Measurements from ENCODE around the gene XAF1.

DNA sequence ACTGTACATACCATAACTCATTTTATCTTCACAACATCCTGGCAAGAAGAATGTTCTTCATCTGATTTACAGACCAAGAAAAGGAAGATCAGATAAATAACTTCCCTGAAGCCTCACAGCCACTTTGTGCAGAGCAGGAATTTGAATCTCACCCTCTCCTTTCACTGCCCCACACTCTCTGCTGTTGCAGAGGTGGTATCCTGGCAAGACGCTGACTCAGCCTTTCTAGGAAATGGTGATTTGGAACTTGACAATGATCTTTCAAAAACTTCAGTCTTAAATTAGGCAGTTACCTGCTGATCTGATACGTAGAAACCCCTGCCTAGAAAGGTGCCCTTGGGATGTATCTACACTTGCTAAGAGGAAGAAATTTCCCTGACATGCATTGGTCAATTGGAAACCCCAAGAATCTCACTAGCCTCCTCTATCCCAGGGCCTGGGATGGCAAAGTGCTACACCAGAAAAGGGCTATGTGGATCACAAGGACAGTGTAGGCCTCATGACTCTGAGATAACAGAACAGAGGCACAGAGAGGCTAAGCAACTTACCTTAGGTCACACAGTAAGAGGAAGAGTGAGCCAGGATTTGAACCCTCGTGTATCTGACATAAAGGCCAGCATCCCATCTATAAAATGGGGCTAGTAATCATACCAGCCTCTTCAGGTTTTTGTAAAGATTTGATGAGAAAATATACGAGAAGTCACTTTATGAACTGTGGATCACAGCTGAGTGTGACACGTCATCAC, 38.1 kb downstream of the XAF1 start:
- TF ChIP-seq, protein P1, sequence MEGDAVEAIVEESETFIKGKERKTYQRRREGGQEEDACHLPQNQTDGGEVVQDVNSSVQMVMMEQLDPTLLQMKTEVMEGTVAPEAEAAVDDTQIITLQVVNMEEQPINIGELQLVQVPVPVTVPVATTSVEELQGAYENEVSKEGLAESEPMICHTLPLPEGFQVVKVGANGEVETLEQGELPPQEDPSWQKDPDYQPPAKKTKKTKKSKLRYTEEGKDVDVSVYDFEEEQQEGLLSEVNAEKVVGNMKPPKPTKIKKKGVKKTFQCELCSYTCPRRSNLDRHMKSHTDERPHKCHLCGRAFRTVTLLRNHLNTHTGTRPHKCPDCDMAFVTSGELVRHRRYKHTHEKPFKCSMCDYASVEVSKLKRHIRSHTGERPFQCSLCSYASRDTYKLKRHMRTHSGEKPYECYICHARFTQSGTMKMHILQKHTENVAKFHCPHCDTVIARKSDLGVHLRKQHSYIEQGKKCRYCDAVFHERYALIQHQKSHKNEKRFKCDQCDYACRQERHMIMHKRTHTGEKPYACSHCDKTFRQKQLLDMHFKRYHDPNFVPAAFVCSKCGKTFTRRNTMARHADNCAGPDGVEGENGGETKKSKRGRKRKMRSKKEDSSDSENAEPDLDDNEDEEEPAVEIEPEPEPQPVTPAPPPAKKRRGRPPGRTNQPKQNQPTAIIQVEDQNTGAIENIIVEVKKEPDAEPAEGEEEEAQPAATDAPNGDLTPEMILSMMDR (conservative IDR thresholded peaks at IDR 0.05; ENCODE audit: low read depth in 2 of 2) = no peak
- TF ChIP-seq EZH2 (IDR thresholded peaks at IDR 0.05; ENCODE audit: low read depth, unreplicated experiment) (no peak), POLR2AphosphoS5 (IDR thresholded peaks at IDR 0.05; ENCODE audit: low read depth) (no peak), ZNF114 (CRISPR knock-in tag; IDR thresholded peaks at IDR 0.05) (no peak), ZNF462 (CRISPR knock-in tag; IDR thresholded peaks at IDR 0.05) (no peak), NANOG (IDR thresholded peaks at IDR 0.05; ENCODE audit: borderline replicate concordance) (no peak), CREB1 (CRISPR knock-in tag; IDR thresholded peaks at IDR 0.05; ENCODE audit: low read depth) (no peak), STAT1 (IDR thresholded peaks at IDR 0.05; ENCODE audit: unreplicated experiment) (no peak), EZH2phosphoT487 (IDR thresholded peaks at IDR 0.05; ENCODE audit: unreplicated experiment) (no peak), ETS1 (IDR thresholded peaks at IDR 0.05) (no peak), JUNB (IDR thresholded peaks at IDR 0.05; ENCODE audit: unreplicated experiment) (no peak)
- TF ChIP-seq, protein P2, sequence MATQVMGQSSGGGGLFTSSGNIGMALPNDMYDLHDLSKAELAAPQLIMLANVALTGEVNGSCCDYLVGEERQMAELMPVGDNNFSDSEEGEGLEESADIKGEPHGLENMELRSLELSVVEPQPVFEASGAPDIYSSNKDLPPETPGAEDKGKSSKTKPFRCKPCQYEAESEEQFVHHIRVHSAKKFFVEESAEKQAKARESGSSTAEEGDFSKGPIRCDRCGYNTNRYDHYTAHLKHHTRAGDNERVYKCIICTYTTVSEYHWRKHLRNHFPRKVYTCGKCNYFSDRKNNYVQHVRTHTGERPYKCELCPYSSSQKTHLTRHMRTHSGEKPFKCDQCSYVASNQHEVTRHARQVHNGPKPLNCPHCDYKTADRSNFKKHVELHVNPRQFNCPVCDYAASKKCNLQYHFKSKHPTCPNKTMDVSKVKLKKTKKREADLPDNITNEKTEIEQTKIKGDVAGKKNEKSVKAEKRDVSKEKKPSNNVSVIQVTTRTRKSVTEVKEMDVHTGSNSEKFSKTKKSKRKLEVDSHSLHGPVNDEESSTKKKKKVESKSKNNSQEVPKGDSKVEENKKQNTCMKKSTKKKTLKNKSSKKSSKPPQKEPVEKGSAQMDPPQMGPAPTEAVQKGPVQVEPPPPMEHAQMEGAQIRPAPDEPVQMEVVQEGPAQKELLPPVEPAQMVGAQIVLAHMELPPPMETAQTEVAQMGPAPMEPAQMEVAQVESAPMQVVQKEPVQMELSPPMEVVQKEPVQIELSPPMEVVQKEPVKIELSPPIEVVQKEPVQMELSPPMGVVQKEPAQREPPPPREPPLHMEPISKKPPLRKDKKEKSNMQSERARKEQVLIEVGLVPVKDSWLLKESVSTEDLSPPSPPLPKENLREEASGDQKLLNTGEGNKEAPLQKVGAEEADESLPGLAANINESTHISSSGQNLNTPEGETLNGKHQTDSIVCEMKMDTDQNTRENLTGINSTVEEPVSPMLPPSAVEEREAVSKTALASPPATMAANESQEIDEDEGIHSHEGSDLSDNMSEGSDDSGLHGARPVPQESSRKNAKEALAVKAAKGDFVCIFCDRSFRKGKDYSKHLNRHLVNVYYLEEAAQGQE (IDR thresholded peaks at IDR 0.05; ENCODE audit: unreplicated experiment) = no peak
